HEK293 (cell line): Measurements from ENCODE around the gene SGPL1.

Experiments
- SETDB1 ChIP-seq: IDR thresholded peaks from one replicate; pipeline ENCODE4 v1.6.1; 2017; ENCODE audit warnings: mild to moderate bottlenecking, low read length, moderate library complexity, mixed read lengths; ENCODE audit not compliant: insufficient read length
- YY1 ChIP-seq: fragments of 450-650 bp; formaldehyde crosslinking; IDR thresholded peaks from 2 replicates; pipeline ENCODE4 v1.5.1; 2018; ENCODE audit warnings: missing biosample characterization, missing genetic modification characterization
- ZFHX2 ChIP-seq: fragments of 450-650 bp; formaldehyde crosslinking; conservative IDR thresholded peaks from 2 replicates; pipeline ENCODE4 v1.5.1; 2016; ENCODE audit warnings: missing biosample characterization, missing genetic modification characterization
- ZNF211 ChIP-seq: fragments of 450-650 bp; formaldehyde crosslinking; IDR thresholded peaks from 2 replicates; pipeline ENCODE4 v1.5.1; 2016; ENCODE audit warnings: low read depth, missing biosample characterization, missing genetic modification characterization
- ZNF24 ChIP-seq: fragments of 450-650 bp; formaldehyde crosslinking; IDR thresholded peaks from 2 replicates; pipeline ENCODE4 v1.5.1; 2016; ENCODE audit warnings: missing biosample characterization, missing genetic modification characterization
- ZNF510 ChIP-seq: fragments of 450-650 bp; formaldehyde crosslinking; IDR thresholded peaks from 2 replicates; pipeline ENCODE4 v1.5.1; 2018; ENCODE audit warnings: mild to moderate bottlenecking, missing genetic modification characterization, missing biosample characterization; ENCODE audit not compliant: insufficient replicate concordance
- ZNF561 ChIP-seq: fragments of 450-650 bp; IDR thresholded peaks from 2 replicates; pipeline ENCODE4 v1.5.1; 2018; ENCODE audit warnings: missing biosample characterization, missing genetic modification characterization, borderline replicate concordance
- ZNF677 ChIP-seq: fragments of 450-650 bp; IDR thresholded peaks from 2 replicates; pipeline ENCODE4 v1.5.0; 2018; ENCODE audit warnings: missing biosample characterization, mild to moderate bottlenecking, missing genetic modification characterization, moderate library complexity
- TF ChIP-seq, protein P1 (sequence below): fragments of 450-650 bp; formaldehyde crosslinking; IDR thresholded peaks from 2 replicates; pipeline ENCODE4 v1.5.1; 2016; ENCODE audit warnings: missing biosample characterization, missing genetic modification characterization
- TF ChIP-seq, protein P2 (sequence below): IDR thresholded peaks from 2 replicates; pipeline ENCODE4 v1.6.1; 2011; ENCODE audit warnings: mild to moderate bottlenecking, low read depth, low read length, borderline replicate concordance

DNA sequence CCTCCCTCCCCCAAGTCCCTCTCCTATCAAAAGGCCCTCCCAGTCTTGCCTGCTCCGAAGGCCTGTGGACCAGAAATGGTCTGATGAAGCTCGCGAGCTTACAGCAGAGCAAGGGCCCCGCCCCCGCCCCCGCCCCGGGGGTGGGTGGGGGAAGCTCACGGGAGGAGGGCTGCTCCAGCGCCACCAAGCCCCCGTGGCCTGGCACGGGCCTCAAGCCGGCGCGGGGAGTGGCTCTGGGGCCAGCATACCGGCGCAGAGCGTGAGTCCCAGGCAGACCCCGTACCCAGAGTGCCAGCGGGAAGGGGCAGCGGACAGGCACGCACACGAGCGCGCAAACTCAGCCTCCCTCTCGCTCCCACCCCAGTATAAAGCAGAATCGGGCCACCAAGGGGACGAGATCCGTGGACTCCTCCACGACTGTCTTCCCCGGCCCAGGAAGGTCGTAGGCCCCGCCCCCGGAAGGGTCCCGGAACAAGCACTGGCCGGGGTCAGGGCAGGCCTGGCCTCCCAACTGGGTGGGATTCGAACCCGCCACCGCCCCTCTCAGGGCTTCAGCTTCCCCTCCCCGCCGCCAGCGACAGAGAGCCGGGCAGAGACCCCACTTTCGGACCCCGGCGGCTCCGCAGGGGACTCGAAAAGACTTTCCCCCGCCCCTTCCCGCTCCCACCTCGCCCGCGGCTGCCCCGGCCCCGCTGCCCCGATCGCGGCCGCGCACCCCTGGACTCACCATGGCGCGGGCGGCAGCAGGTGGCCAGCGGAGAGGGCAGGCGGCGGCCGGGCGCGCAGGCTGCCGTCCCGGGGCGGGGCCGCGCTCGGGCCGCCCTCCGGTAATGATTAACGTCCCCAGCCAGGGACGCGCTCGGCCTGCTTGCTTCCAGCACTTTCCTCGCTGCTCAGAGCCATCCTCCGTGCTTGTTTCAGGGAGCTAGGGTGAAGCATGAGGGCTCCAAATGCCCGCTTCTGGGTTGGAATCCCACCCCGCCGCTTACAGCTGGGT, 72.4 kb downstream of the SGPL1 start, which contains the start of gene PCBD1:
- TF ChIP-seq SETDB1 (no peak), ZNF211 (tag by site-specific recombination) (no peak), ZNF677 (tag by site-specific recombination) (0 out of 2 replicates have a peak, but pooled peaks have one; percentile 6), ZNF510 (tag by site-specific recombination) (no peak), ZNF24 (tag by site-specific recombination) (peak; percentile 63; the same call in 1 of the 2 replicates), YY1 (tag by site-specific recombination) (no peak; the same call in 1 of the 2 replicates), ZNF561 (tag by site-specific recombination) (no peak), ZFHX2 (peak; percentile 81)
- TF ChIP-seq, protein P1, sequence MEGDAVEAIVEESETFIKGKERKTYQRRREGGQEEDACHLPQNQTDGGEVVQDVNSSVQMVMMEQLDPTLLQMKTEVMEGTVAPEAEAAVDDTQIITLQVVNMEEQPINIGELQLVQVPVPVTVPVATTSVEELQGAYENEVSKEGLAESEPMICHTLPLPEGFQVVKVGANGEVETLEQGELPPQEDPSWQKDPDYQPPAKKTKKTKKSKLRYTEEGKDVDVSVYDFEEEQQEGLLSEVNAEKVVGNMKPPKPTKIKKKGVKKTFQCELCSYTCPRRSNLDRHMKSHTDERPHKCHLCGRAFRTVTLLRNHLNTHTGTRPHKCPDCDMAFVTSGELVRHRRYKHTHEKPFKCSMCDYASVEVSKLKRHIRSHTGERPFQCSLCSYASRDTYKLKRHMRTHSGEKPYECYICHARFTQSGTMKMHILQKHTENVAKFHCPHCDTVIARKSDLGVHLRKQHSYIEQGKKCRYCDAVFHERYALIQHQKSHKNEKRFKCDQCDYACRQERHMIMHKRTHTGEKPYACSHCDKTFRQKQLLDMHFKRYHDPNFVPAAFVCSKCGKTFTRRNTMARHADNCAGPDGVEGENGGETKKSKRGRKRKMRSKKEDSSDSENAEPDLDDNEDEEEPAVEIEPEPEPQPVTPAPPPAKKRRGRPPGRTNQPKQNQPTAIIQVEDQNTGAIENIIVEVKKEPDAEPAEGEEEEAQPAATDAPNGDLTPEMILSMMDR (tag by site-specific recombination) = no peak
- TF ChIP-seq, protein P2, sequence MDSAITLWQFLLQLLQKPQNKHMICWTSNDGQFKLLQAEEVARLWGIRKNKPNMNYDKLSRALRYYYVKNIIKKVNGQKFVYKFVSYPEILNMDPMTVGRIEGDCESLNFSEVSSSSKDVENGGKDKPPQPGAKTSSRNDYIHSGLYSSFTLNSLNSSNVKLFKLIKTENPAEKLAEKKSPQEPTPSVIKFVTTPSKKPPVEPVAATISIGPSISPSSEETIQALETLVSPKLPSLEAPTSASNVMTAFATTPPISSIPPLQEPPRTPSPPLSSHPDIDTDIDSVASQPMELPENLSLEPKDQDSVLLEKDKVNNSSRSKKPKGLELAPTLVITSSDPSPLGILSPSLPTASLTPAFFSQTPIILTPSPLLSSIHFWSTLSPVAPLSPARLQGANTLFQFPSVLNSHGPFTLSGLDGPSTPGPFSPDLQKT = no peak
